ENCODE data around the gene PID1. TPM values are rescaled to one million over a fixed set of nuclear protein-coding genes. Genes with fewer than 3 reads are reported as not detected.

The PID1 gene
- total RNA-seq, 1 experiment from 2014 or later: 2.9 TPM

- intact Hi-C loops (cut with micrococcal nuclease; ENCODE audit: unreplicated experiment): no loop called here
- ATAC-seq: no peak
- Histone ChIP-seq H3K4me3 (ENCODE audit: low read depth in 2 of 2, low read length in 2 of 2) (no peak overlapping the region), H3K36me3 (ENCODE audit: control insufficient read depth, insufficient read depth, low read length) (no peaks in the 10 kb centered on the region), H3K27me3 (ENCODE audit: control insufficient read depth, insufficient read depth, low read length) (no peaks in the 10 kb centered on the region), H3K27ac (ENCODE audit: low read length) (no peak overlapping the region), H3K9me3 (ENCODE audit: control insufficient read depth, insufficient read depth, low read depth, low read length) (no peaks in the 10 kb centered on the region), H3K4me1 (ENCODE audit: control insufficient read depth, insufficient read depth, low read length) (no peaks in the 10 kb centered on the region)
- POLR2A ChIA-PET: no interaction called here
- no peak for TF ChIP-seq TCF7L2 (IDR thresholded peaks at IDR 0.05; ENCODE audit: low read depth, low read length)
- TF ChIP-seq, protein P1, sequence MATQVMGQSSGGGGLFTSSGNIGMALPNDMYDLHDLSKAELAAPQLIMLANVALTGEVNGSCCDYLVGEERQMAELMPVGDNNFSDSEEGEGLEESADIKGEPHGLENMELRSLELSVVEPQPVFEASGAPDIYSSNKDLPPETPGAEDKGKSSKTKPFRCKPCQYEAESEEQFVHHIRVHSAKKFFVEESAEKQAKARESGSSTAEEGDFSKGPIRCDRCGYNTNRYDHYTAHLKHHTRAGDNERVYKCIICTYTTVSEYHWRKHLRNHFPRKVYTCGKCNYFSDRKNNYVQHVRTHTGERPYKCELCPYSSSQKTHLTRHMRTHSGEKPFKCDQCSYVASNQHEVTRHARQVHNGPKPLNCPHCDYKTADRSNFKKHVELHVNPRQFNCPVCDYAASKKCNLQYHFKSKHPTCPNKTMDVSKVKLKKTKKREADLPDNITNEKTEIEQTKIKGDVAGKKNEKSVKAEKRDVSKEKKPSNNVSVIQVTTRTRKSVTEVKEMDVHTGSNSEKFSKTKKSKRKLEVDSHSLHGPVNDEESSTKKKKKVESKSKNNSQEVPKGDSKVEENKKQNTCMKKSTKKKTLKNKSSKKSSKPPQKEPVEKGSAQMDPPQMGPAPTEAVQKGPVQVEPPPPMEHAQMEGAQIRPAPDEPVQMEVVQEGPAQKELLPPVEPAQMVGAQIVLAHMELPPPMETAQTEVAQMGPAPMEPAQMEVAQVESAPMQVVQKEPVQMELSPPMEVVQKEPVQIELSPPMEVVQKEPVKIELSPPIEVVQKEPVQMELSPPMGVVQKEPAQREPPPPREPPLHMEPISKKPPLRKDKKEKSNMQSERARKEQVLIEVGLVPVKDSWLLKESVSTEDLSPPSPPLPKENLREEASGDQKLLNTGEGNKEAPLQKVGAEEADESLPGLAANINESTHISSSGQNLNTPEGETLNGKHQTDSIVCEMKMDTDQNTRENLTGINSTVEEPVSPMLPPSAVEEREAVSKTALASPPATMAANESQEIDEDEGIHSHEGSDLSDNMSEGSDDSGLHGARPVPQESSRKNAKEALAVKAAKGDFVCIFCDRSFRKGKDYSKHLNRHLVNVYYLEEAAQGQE (IDR thresholded peaks at IDR 0.05; ENCODE audit: insufficient read depth in 1 of 2, low read depth in 2 of 2, low read length in 1 of 2): no peak
- TF ChIP-seq SIN3A (IDR thresholded peaks at IDR 0.05; ENCODE audit: borderline replicate concordance, insufficient read depth, low read depth, low read length): no peak
- no peak for TF ChIP-seq CTCF (IDR thresholded peaks at IDR 0.05)
- TF ChIP-seq POLR2AphosphoS5 (IDR thresholded peaks at IDR 0.05; ENCODE audit: low read depth, low read length): no peak
- CTCF ChIA-PET: no interaction called here
- no TSS peak for BruUV-seq (replicated peaks)
- DNase-seq (ENCODE audit: low read depth, low spot score): no peak
- in situ Hi-C loops (cut with HindIII; ENCODE audit: low pct_unique_long_range_greater_than_20kb, low sequenced_read_pairs): no loop called here
These were observed 30.1 kb upstream of the PID1 start for GRCh38 chr2:229301237-229301636.

GRCh38 chr2:229300790-229301189 lies 29.7 kb upstream of the PID1 start:
- Histone ChIP-seq H3K27ac (ENCODE audit: low read length) (no peak overlapping the region), H3K4me1 (ENCODE audit: control insufficient read depth, insufficient read depth, low read length) (no peaks in the 10 kb centered on the region), H3K27me3 (ENCODE audit: control insufficient read depth, insufficient read depth, low read length) (no peaks in the 10 kb centered on the region), H3K4me3 (ENCODE audit: low read depth in 2 of 2, low read length in 2 of 2) (no peak overlapping the region), H3K36me3 (ENCODE audit: control insufficient read depth, insufficient read depth, low read length) (no peaks in the 10 kb centered on the region), H3K9me3 (ENCODE audit: control insufficient read depth, insufficient read depth, low read depth, low read length) (no peaks in the 10 kb centered on the region)
- no peak for DNase-seq (ENCODE audit: low read depth, low spot score)
- CTCF ChIA-PET: no interaction called here
- POLR2A ChIA-PET: no interaction called here
- no peak for TF ChIP-seq CTCF (IDR thresholded peaks at IDR 0.05)
- TF ChIP-seq SIN3A (IDR thresholded peaks at IDR 0.05; ENCODE audit: borderline replicate concordance, insufficient read depth, low read depth, low read length): no peak
- TF ChIP-seq, protein P1 (IDR thresholded peaks at IDR 0.05; ENCODE audit: insufficient read depth in 1 of 2, low read depth in 2 of 2, low read length in 1 of 2): no peak
- TF ChIP-seq POLR2AphosphoS5 (IDR thresholded peaks at IDR 0.05; ENCODE audit: low read depth, low read length): no peak
- no peak for TF ChIP-seq TCF7L2 (IDR thresholded peaks at IDR 0.05; ENCODE audit: low read depth, low read length)
- no peak for ATAC-seq
- intact Hi-C loops (cut with micrococcal nuclease; ENCODE audit: unreplicated experiment) (no loop called here), in situ Hi-C loops (cut with HindIII; ENCODE audit: low pct_unique_long_range_greater_than_20kb, low sequenced_read_pairs) (no loop called here)
- BruUV-seq (replicated peaks): no TSS peak

All from Panc1 (cell line).